ENCODE measurements around the gene SLC25A26.
"Not testable (repeated sequence)": the region's sequence is repeated elsewhere in the genome, so short reads cannot be mapped to it uniquely, and the experiment has no call there.

SLC25A26 gene

GRCh38 chr3:66414846-66415245 lies 194.0 kb downstream of the SLC25A26 start:
- no peak for DNase-seq

- no peak for DNase-seq
Measured at GRCh38 chr3:66415867-66416428, 195.1 kb downstream of the SLC25A26 start.

- no peak for DNase-seq
Measured at GRCh38 chr3:66416556-66417304, 195.9 kb downstream of the SLC25A26 start.

GRCh38 chr3:66418475-66418931 lies 197.7 kb downstream of the SLC25A26 start:
- no peak for DNase-seq

- DNase-seq = no peak
Measured at GRCh38 chr3:66419036-66419435, 198.2 kb downstream of the SLC25A26 start.

GRCh38 chr3:66421144-66421543 lies 200.3 kb downstream of the SLC25A26 start:
- not testable (repeated sequence) for DNase-seq

- DNase-seq = not testable (repeated sequence)
Measured at GRCh38 chr3:66421893-66422292, 201.1 kb downstream of the SLC25A26 start.

- DNase-seq = no peak
Measured at GRCh38 chr3:66423791-66424190, 203.0 kb downstream of the SLC25A26 start.

GRCh38 chr3:66425032-66425431 lies 204.2 kb downstream of the SLC25A26 start:
- no peak for DNase-seq

- DNase-seq = no peak
Measured at GRCh38 chr3:66425576-66426114, 204.8 kb downstream of the SLC25A26 start.

- DNase-seq = no peak
Measured at GRCh38 chr3:66426135-66426534, 205.3 kb downstream of the SLC25A26 start.

GRCh38 chr3:66427352-66427751 lies 206.6 kb downstream of the SLC25A26 start:
- DNase-seq = no peak

- no peak for DNase-seq
Measured at GRCh38 chr3:66427951-66428474, 207.2 kb downstream of the SLC25A26 start.
